HEK293T (cell line): Measurements from ENCODE around the gene RNF141.

ENCODE experiments used
- CTCF ChIA-PET: fragments of 350-600 bp; formaldehyde crosslinking; extraction: SDS; loops from one replicate; lab custom pipeline; 2021; ENCODE audit warnings: antibody characterized with exemption, inconsistent platforms; lab: Yijun Ruan, JAX
- POLR2A ChIA-PET: fragments of 350-600 bp; formaldehyde crosslinking; extraction: SDS; loops from one replicate; lab custom pipeline; 2020; ENCODE audit warnings: antibody characterized with exemption, inconsistent platforms; lab: Yijun Ruan, JAX
- DNase-seq: peaks from one replicate; pipeline ENCODE4 v3.0.0; 2012; ENCODE audit warnings: mixed read lengths; ENCODE audit errors: extremely low spot score
- ARNT ChIP-seq: fragments of 450-650 bp; IDR thresholded peaks from 2 replicates; pipeline ENCODE4 v1.6.1; 2017; ENCODE audit warnings: mild to moderate bottlenecking
- BHLHE40 ChIP-seq: fragments of 450-650 bp; IDR thresholded peaks from 2 replicates; pipeline ENCODE4 v1.6.1; 2016; ENCODE audit warnings: mild to moderate bottlenecking, moderate library complexity, borderline replicate concordance
- CTBP1 ChIP-seq: fragments of 450-650 bp; IDR thresholded peaks from 2 replicates; pipeline ENCODE4 v1.6.1; 2016; ENCODE audit warnings: borderline replicate concordance
- ELF4 ChIP-seq: fragments of 450-650 bp; IDR thresholded peaks from 2 replicates; pipeline ENCODE4 v1.6.1; 2017; ENCODE audit warnings: antibody characterized with exemption
- FOXA1 ChIP-seq: fragments of 450-650 bp; IDR thresholded peaks from 2 replicates; pipeline ENCODE4 v1.6.1; 2016; ENCODE audit warnings: mild to moderate bottlenecking
- FOXK2 ChIP-seq: fragments of 450-650 bp; IDR thresholded peaks from 2 replicates; pipeline ENCODE4 v1.6.1; 2016; ENCODE audit warnings: mild to moderate bottlenecking
- FOXM1 ChIP-seq: fragments of 450-650 bp; IDR thresholded peaks from 2 replicates; pipeline ENCODE4 v1.6.1; 2017; ENCODE audit warnings: mild to moderate bottlenecking, borderline replicate concordance
- HDGF ChIP-seq: fragments of 450-650 bp; IDR thresholded peaks from 2 replicates; pipeline ENCODE4 v1.6.1; 2017; ENCODE audit warnings: antibody characterized with exemption, borderline replicate concordance
- L3MBTL2 ChIP-seq: fragments of 450-650 bp; conservative IDR thresholded peaks from 2 replicates; pipeline ENCODE4 v1.6.1; 2016; ENCODE audit warnings: mild to moderate bottlenecking
- LEF1 ChIP-seq: fragments of 450-650 bp; IDR thresholded peaks from 2 replicates; pipeline ENCODE4 v1.6.1; 2017; ENCODE audit warnings: mild to moderate bottlenecking, borderline replicate concordance
- NFRKB ChIP-seq: fragments of 450-650 bp; IDR thresholded peaks from 2 replicates; pipeline ENCODE4 v1.6.1; 2016; ENCODE audit warnings: mild to moderate bottlenecking, moderate library complexity
- PKNOX1 ChIP-seq: fragments of 450-650 bp; IDR thresholded peaks from 2 replicates; pipeline ENCODE4 v1.6.1; 2016
- SP1 ChIP-seq: fragments of 450-650 bp; IDR thresholded peaks from 2 replicates; pipeline ENCODE4 v1.6.1; 2017
- SUZ12 ChIP-seq: fragments of 450-650 bp; IDR thresholded peaks from 2 replicates; pipeline ENCODE4 v1.6.1; 2016; ENCODE audit warnings: mild to moderate bottlenecking
- TARDBP ChIP-seq: fragments of 450-650 bp; IDR thresholded peaks from 2 replicates; pipeline ENCODE4 v1.6.1; 2016
- ZNF384 ChIP-seq: fragments of 450-650 bp; IDR thresholded peaks from 2 replicates; pipeline ENCODE4 v1.6.1; 2016

RNF141 gene

DNA sequence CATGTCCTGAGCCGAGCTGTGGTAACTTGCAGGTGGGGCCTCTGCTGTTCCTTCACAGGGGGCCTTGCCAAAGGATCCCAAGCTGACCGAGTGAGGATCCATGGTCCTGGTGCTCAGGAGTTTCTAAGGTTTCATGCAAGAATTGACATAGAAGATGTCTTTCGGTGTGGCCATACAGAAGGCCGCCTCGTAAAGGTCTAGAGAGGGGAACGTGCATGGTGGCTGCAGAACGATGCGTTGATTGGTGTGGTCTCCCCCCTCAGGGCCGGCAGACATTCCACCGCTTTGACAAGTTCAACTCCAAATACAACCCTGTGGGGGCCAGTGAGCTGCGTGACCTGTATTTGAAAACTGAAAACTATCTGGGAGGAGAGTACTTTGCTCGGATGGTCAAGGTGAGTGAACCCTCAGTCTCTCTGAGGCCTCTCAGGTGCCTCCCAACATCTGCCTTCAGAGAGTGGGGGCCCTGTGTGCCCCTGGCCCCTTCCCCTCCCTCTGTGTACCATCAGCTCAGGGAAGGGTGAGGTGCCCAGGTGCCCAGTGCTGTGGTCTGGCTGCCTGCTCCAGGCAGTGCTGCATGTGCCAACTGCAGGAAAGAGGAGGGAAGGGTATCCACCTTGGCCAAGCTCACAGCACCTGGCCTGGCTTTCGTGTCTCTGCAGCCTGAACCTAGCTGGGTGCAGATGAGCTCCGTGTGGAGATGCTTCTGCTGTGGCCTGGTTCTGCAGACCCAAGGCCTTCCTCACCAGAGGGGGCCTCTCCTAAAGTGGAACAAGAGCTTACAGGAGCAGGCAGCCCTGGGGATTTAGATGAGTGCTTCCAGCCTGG lies 46.1 kb downstream of the RNF141 start:
- POLR2A ChIA-PET: no interaction called here
- CTCF ChIA-PET: no interaction called here

DNA sequence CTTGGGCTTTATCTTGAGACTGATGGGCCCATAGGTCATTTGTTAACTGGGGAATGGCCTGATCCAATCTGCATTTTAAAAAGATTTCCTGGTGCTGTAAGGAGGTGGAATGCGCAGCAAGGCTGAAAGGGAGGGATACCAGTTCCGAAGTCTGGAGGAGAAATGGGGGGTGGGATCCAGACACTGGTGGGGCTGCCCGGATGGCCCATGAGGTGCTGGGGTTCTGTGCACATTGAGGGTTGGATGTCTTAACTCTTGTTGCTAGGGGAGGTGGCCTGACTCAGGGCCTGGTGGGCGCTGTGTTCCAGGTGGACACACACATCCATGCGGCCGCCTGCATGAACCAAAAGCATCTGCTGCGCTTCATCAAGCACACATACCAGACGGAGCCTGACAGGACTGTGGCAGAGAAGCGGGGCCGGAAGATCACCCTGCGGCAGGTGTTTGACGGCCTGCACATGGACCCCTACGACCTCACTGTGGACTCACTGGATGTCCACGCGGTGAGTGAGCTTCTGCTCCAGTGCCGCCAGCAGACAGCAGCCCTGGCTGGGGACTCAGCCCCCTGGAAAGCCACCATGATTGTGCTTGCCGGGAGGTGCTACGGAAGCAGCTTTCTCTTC lies 47.8 kb downstream of the RNF141 start:
- no peak for TF ChIP-seq ELF4
- TF ChIP-seq FOXK2: no peak
- no peak for TF ChIP-seq TARDBP
- ChIA-PET CTCF (no interaction called here), POLR2A (no interaction called here)
- no peak for DNase-seq

More for the DNA sequence above, 46.1 kb downstream of the RNF141 start:
- no peak for DNase-seq
- TF ChIP-seq FOXA1 (no peak), BHLHE40 (no peak), FOXK2 (no peak), NFRKB (no peak), L3MBTL2 (no peak), LEF1 (no peak), SP1 (no peak), ARNT (no peak), SUZ12 (no peak), FOXM1 (no peak), ELF4 (no peak), TARDBP (no peak), ZNF384 (no peak), HDGF (no peak)

GRCh38 chr11:10492084-10492483 lies 48.9 kb downstream of the RNF141 start:
- CTCF ChIA-PET: no interaction called here
- POLR2A ChIA-PET: no interaction called here
- no peak for DNase-seq
- TF ChIP-seq PKNOX1: no peak
- no peak for TF ChIP-seq CTBP1
- no peak for TF ChIP-seq BHLHE40

DNA sequence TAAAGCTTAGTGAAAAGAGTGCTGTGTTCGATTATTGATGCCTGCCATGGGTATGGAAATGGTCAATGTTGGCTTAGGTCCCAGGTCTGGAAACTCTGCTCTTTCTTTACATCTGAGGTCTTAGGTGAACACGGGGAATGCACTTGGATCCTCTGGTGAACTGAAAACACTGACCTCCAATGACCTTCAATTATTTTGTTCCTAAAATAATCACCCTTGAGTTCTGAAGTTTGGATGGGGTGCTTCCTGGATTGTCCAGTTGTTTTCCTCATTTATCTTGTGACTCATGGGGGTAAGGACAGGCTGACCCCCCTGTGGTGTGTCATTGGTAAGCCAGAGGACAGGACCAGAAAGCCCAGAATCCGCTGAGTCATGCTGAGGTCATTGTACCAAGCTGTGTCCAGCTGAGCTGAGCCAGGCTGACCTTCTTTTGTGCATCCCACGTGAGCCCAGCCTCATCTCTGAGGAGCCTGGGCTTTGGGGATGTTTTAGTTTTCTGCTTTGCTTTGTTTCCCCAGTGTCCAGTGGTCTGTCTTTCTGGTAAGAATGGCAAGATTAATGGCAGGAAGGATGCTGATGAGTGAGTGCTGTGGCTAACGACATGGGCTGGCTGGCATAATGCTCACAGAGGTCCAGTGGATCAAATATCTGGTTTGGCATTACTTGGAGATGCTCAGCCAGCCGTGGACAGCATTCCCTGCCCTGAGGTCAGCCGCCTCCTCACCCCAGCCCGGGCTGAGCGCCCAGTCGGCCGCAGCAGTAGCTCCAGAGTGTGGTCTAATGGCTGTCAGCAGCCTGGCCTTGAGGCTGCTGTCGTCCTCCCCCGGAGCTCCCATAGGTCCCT lies 50.4 kb downstream of the RNF141 start:
- ChIA-PET CTCF (interaction anchor here (0.6 kb wide), 1 partner anchor 249 kb away, joined by 3 read pairs; no protein-coding TSS in a partner anchor), POLR2A (no interaction called here)
- no peak for DNase-seq
- TF ChIP-seq ARNT (no peak), L3MBTL2 (no peak), BHLHE40 (no peak), LEF1 (no peak), ELF4 (no peak)

GRCh38 chr11:10490032-10490397 lies 51.0 kb downstream of the RNF141 start:
- DNase-seq: no peak
- TF ChIP-seq FOXM1 (no peak), HDGF (no peak), ELF4 (no peak), ARNT (no peak)
- ChIA-PET CTCF (interaction anchor here (0.6 kb wide), 1 partner anchor 249 kb away, joined by 3 read pairs; no protein-coding TSS in a partner anchor), POLR2A (no interaction called here)

- ChIA-PET POLR2A (no interaction called here), CTCF (interaction anchor here (0.6 kb wide), 1 partner anchor 57 kb away, joined by 3 read pairs; no protein-coding TSS in a partner anchor)
- no peak for TF ChIP-seq ARNT
- DNase-seq: no peak
Observed at GRCh38 chr11:10488934-10489691, 51.9 kb downstream of the RNF141 start.

DNA sequence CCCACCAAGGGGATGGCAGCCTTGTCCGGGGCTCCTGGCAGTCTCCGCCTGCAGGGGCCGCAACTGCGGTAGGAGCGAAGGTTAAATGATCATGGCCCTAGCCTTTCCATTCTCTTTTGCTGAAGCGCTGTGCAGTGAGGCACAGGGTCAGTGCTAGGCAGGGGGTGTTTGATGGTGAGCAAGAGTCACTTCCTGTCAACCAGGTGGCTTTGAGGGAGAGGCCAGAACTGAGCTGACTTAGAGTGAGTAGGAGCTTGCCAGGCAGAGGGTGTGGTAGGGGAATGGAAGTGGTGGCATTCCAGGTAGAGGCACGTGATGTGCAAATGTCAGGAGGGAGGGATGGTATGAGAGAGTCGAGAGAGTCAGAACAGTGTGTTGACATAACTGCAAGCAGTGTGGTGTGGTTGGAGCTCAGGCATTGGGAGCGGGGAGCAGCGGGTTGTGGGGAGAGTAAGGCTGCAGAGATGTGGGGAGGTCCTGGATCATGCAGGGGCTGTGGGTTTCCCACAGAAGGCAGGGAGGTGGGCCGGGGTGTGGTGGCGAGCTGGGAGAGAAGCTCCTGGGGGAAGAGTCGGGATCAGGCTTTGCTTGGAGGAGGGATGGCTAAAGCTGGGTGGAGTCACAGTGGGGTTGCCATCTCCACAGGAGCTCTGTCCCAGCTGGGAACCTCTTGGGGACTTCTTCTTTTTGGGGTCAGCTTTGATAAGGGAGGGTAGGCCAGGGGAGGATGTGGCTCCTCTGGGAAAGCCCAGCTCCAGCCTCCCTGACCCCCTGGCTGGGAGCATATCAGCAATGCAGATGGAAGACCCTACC lies 52.7 kb downstream of the RNF141 start:
- DNase-seq: no peak
- no peak for TF ChIP-seq L3MBTL2
- no peak for TF ChIP-seq NFRKB
- no peak for TF ChIP-seq ELF4
- TF ChIP-seq HDGF: no peak
- no peak for TF ChIP-seq CTBP1
- no peak for TF ChIP-seq SUZ12
- ChIA-PET CTCF (interaction anchor here (0.6 to 1.2 kb wide), 2 partner anchors 53 to 58 kb away, joined by 3 to 4 read pairs; partner anchors contain the start of gene RNF141), POLR2A (interaction anchor here (0.6 kb wide), 1 partner anchor 1389 kb away, joined by 4 read pairs; no protein-coding TSS in a partner anchor)
